A673 (cell line): Measurements from ENCODE around the gene SLC24A4.

Source experiments
- CTCF ChIP-seq: fragments of 300-800, 200-600 bp; sonication (generic); conservative IDR thresholded peaks from 2 replicates; pipeline ENCODE4 v1.5.1; 2017; ENCODE audit warnings: low read depth, mild to moderate bottlenecking, antibody characterized with exemption, low read length, moderate library complexity, mixed read lengths
- EZH2 ChIP-seq: fragments of 200-600 bp; sonication (generic); IDR thresholded peaks from 2 replicates; pipeline ENCODE4 v1.6.1; 2017; ENCODE audit warnings: borderline replicate concordance, low read depth, mild to moderate bottlenecking, mixed read lengths, antibody characterized with exemption, low read length; ENCODE audit not compliant: poor library complexity, severe bottlenecking

- no peak for TF ChIP-seq CTCF
- TF ChIP-seq EZH2, result no peak
These were observed 25.2 kb downstream of the SLC24A4 start for GRCh38 chr14:92348154-92348553.
